Activated CD4-positive, alpha-beta T cell treated with anti-CD3 and anti-CD28 coated beads, Interleukin-2, amount 10 ng/mL, durations not matched to agents 24 days and 14 days (primary cell): ENCODE results near the gene ZBTB6. TPM values are rescaled to one million over a fixed set of nuclear protein-coding genes. Genes with fewer than 3 reads are reported as not detected.

Source experiments
- DNase-seq: peaks from one replicate; pipeline ENCODE4 v3.0.0; 2022
- H3K27ac Mint-ChIP-seq: one replicate; pipeline ENCODE4 v1.8.0; 2022; ENCODE audit warnings: mild to moderate bottlenecking, mixed read lengths
- H3K27me3 Mint-ChIP-seq: one replicate; pipeline ENCODE4 v1.8.0; 2022; ENCODE audit warnings: mixed read lengths
- H3K36me3 Mint-ChIP-seq: one replicate; pipeline ENCODE4 v1.8.0; 2022; ENCODE audit warnings: low read depth, mild to moderate bottlenecking, mixed read lengths
- H3K4me1 Mint-ChIP-seq: one replicate; pipeline ENCODE4 v1.8.0; 2021; ENCODE audit warnings: mixed read lengths
- H3K4me3 Mint-ChIP-seq: one replicate; pipeline ENCODE4 v1.8.0; 2022; ENCODE audit warnings: mild to moderate bottlenecking, moderate library complexity, mixed read lengths
- H3K9me3 Mint-ChIP-seq: one replicate; pipeline ENCODE4 v1.8.0; 2021; ENCODE audit warnings: mixed read lengths
- intact Hi-C: fragments of 100-400 bp; cut with micrococcal nuclease; formaldehyde crosslinking; loops from one replicate; pipeline ENCODE4 v1.15.1; 2023
- total RNA-seq: library from RNA; stranded (reverse); gene quantifications from 2 replicates; pipeline ENCODE4 v1.2.3, GENCODE V29; 2022

Gene ZBTB6
- total RNA-seq, result 10.7 and 11.6 TPM in 2 replicates

- Mint-ChIP-seq H3K4me1 (peaks cover 17% of the 10 kb centered on the region), H3K9me3 (no peaks in the 10 kb centered on the region), H3K27me3 (no peaks in the 10 kb centered on the region), H3K4me3 (peak within 1 kb of the TSS; percentile 91), H3K36me3 (peaks cover 23% of the 10 kb centered on the region), H3K27ac (peak within 1 kb of the TSS; percentile 97)
- intact Hi-C loops, result loop anchor here (1.0 to 2.0 kb wide), 4 partner anchors 8 to 78 kb away; partner anchors contain the start of genes RABGAP1, RC3H2 and ZBTB26
- peak; percentile 91 for DNase-seq
These were observed at the start of gene ZBTB6 for GRCh38 chr9:122912964-122913673. ZBTB6 (minus strand) TSS chr9:122913323; CDS start chr9:122912072, 1,251 bp downstream.

- H3K4me1 Mint-ChIP-seq, result no peaks in the 10 kb centered on the region
- intact Hi-C loops, result no loop called here
- no peaks in the 10 kb centered on the region for H3K27me3 Mint-ChIP-seq
- H3K4me3 Mint-ChIP-seq, result no peak overlapping the region
- H3K27ac Mint-ChIP-seq, result no peak overlapping the region
- no peak for DNase-seq
- H3K36me3 Mint-ChIP-seq, result peaks cover 28% of the 10 kb centered on the region
- no peaks in the 10 kb centered on the region for H3K9me3 Mint-ChIP-seq
These were observed 48.0 kb upstream of the ZBTB6 start for GRCh38 chr9:122961139-122961538.

- Mint-ChIP-seq H3K36me3 (peaks cover 21% of the 10 kb centered on the region), H3K4me1 (peaks cover 3% of the 10 kb centered on the region), H3K9me3 (no peaks in the 10 kb centered on the region), H3K4me3 (no peak overlapping the region), H3K27ac (no peak overlapping the region), H3K27me3 (no peaks in the 10 kb centered on the region)
- DNase-seq, result no peak
- intact Hi-C loops, result no loop called here
These were observed 42.8 kb upstream of the ZBTB6 start for GRCh38 chr9:122955961-122956360.

GRCh38 chr9:122954253-122954691 is 41.1 kb upstream of the ZBTB6 start:
- no peaks in the 10 kb centered on the region for H3K27me3 Mint-ChIP-seq
- intact Hi-C loops, result no loop called here
- H3K4me1 Mint-ChIP-seq, result peaks cover 8% of the 10 kb centered on the region
- H3K9me3 Mint-ChIP-seq, result no peaks in the 10 kb centered on the region
- H3K27ac Mint-ChIP-seq, result no peak overlapping the region
- peaks cover 11% of the 10 kb centered on the region for H3K36me3 Mint-ChIP-seq
- DNase-seq, result no peak
- H3K4me3 Mint-ChIP-seq, result no peak overlapping the region

GRCh38 chr9:122951056-122951455 is 37.9 kb upstream of the ZBTB6 start:
- no peak overlapping the region for H3K27ac Mint-ChIP-seq
- intact Hi-C loops, result no loop called here
- H3K4me1 Mint-ChIP-seq, result peaks cover 20% of the 10 kb centered on the region
- no peak for DNase-seq
- H3K27me3 Mint-ChIP-seq, result no peaks in the 10 kb centered on the region
- H3K9me3 Mint-ChIP-seq, result no peaks in the 10 kb centered on the region
- H3K4me3 Mint-ChIP-seq, result no peak overlapping the region
- H3K36me3 Mint-ChIP-seq, result peaks cover 4% of the 10 kb centered on the region

GRCh38 chr9:122950263-122950662 is 37.1 kb upstream of the ZBTB6 start:
- Mint-ChIP-seq H3K9me3 (no peaks in the 10 kb centered on the region), H3K4me1 (peaks cover 27% of the 10 kb centered on the region), H3K27ac (no peak overlapping the region), H3K4me3 (no peak overlapping the region), H3K36me3 (peaks cover 6% of the 10 kb centered on the region), H3K27me3 (no peaks in the 10 kb centered on the region)
- DNase-seq, result no peak
- intact Hi-C loops, result no loop called here

- Mint-ChIP-seq H3K9me3 (no peaks in the 10 kb centered on the region), H3K4me1 (peaks cover 29% of the 10 kb centered on the region)
These were observed 36.6 kb upstream of the ZBTB6 start for GRCh38 chr9:122949696-122950095.

GRCh38 chr9:122948313-122948712 is 35.2 kb upstream of the ZBTB6 start:
- Mint-ChIP-seq H3K9me3 (no peaks in the 10 kb centered on the region), H3K36me3 (peaks cover 9% of the 10 kb centered on the region), H3K27me3 (no peaks in the 10 kb centered on the region), H3K27ac (no peak overlapping the region), H3K4me1 (peaks cover 28% of the 10 kb centered on the region), H3K4me3 (no peak overlapping the region)
- DNase-seq, result no peak
- intact Hi-C loops, result loop anchor here (10.0 kb wide), 4 partner anchors 116 to 1466 kb away; partner anchors contain the start of gene PSMB7

More at GRCh38 chr9:122949696-122950095, 36.6 kb upstream of the ZBTB6 start:
- intact Hi-C loops, result loop anchor here (10.0 kb wide), 4 partner anchors 115 to 1465 kb away; partner anchors contain the start of gene PSMB7
- Mint-ChIP-seq H3K27ac (no peak overlapping the region), H3K36me3 (peaks cover 9% of the 10 kb centered on the region), H3K27me3 (no peaks in the 10 kb centered on the region), H3K4me3 (no peak overlapping the region)
- no peak for DNase-seq

GRCh38 chr9:122946461-122947005 is 33.4 kb upstream of the ZBTB6 start:
- Mint-ChIP-seq H3K4me3 (no peak overlapping the region), H3K27ac (no peak overlapping the region), H3K36me3 (peaks cover 9% of the 10 kb centered on the region), H3K27me3 (no peaks in the 10 kb centered on the region), H3K9me3 (no peaks in the 10 kb centered on the region), H3K4me1 (peaks cover 36% of the 10 kb centered on the region)
- no peak for DNase-seq
- intact Hi-C loops, result loop anchor here (10.0 kb wide), 4 partner anchors 118 to 1468 kb away; partner anchors contain the start of gene PSMB7

- Mint-ChIP-seq H3K9me3 (no peaks in the 10 kb centered on the region), H3K36me3 (peaks cover 11% of the 10 kb centered on the region), H3K27ac (no peak overlapping the region), H3K4me1 (peaks cover 38% of the 10 kb centered on the region), H3K27me3 (no peaks in the 10 kb centered on the region), H3K4me3 (no peak overlapping the region)
- no peak for DNase-seq
- intact Hi-C loops, result loop anchor here (5.0 to 10.0 kb wide), 5 partner anchors 42 to 1470 kb away; partner anchors contain the start of gene PSMB7
These were observed 32.1 kb upstream of the ZBTB6 start for GRCh38 chr9:122944960-122945888.

GRCh38 chr9:122941582-122942234 is 28.6 kb upstream of the ZBTB6 start:
- peak overlapping the region; percentile 90 for H3K27ac Mint-ChIP-seq
- peak overlapping the region; percentile 99 for H3K4me3 Mint-ChIP-seq
- intact Hi-C loops, result loop anchor here (1.0 to 10.0 kb wide), 7 partner anchors 29 to 1473 kb away; partner anchors contain the start of genes PDCL, PSMB7 and ZBTB6
- H3K27me3 Mint-ChIP-seq, result no peaks in the 10 kb centered on the region
- peaks cover 17% of the 10 kb centered on the region for H3K36me3 Mint-ChIP-seq
- no peak for DNase-seq
- peaks cover 29% of the 10 kb centered on the region for H3K4me1 Mint-ChIP-seq
- no peaks in the 10 kb centered on the region for H3K9me3 Mint-ChIP-seq

- Mint-ChIP-seq H3K27ac (peak within 1 kb of the TSS; percentile 90), H3K36me3 (peaks cover 19% of the 10 kb centered on the region), H3K4me1 (peaks cover 31% of the 10 kb centered on the region), H3K27me3 (no peaks in the 10 kb centered on the region), H3K9me3 (no peaks in the 10 kb centered on the region), H3K4me3 (peak within 1 kb of the TSS; percentile 99)
- intact Hi-C loops, result loop anchor here (1.0 to 10.0 kb wide), 9 partner anchors 9 to 1474 kb away; partner anchors contain the start of genes PDCL, PSMB7, RC3H2 and ZBTB6
- peak; percentile 99 for DNase-seq
These were observed 27.8 kb upstream of the ZBTB6 start, which contains the start of gene RABGAP1 for GRCh38 chr9:122940749-122941581. RABGAP1 (plus strand) TSS chr9:122941020; CDS start chr9:122957060, 16,040 bp downstream.
